GM12891 (cell line): ENCODE measurements around the gene GAS7.

Experiments
- POLR2A ChIP-seq: IDR thresholded peaks from 2 replicates; pipeline ENCODE4 v1.6.1; 2011; ENCODE audit warnings: low read depth, low read length, control low read depth
- POLR2AphosphoS5 ChIP-seq: IDR thresholded peaks from 2 replicates; pipeline ENCODE4 v1.6.1; 2011; ENCODE audit warnings: low read depth, low read length, control low read depth
- POU2F2 ChIP-seq: IDR thresholded peaks from 2 replicates; pipeline ENCODE4 v1.6.1; 2011; ENCODE audit warnings: low read depth, mild to moderate bottlenecking, control low read depth, low read length, moderate library complexity
- SPI1 ChIP-seq: IDR thresholded peaks from 2 replicates; pipeline ENCODE4 v1.6.1; 2011; ENCODE audit warnings: low read depth, low read length, control low read depth
- TAF1 ChIP-seq: IDR thresholded peaks from 2 replicates; pipeline ENCODE4 v1.6.1; 2011; ENCODE audit warnings: low read depth, low read length, control low read depth

DNA sequence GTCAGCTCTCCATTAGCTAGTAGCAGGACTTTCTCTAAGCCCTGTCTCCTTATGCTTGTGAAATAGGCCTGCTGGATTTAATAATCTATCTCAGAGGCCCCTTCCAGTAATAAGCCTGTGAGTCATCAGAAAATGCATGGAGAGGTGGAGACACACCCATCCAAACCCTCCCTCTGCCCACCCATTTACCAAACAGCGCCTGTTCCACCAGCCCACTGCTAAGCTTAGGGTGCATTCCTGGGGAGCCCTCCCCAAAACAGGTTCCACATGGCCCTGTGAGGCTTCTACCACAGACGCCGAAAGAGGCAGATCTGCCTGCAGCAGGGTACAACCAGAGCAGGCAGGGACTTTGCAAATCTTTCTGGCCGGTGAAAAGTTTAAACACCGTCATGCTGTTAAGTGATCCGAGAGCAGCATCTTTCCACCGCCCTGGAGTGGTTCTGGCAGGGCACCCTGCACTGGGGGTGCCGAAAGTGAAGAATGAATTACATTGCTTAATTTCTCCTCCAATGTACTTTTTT is 99.3 kb downstream of the GAS7 start:
- TF ChIP-seq POLR2AphosphoS5 (no peak), POLR2A (no peak), POU2F2 (no peak), TAF1 (no peak), SPI1 (no peak)
